HUES48 (cell line): ENCODE measurements around the gene RHOA.

Experiments
- H3K27ac ChIP-seq: one replicate; pipeline ENCODE4 v1.7.0; 2013; ENCODE audit warnings: low read depth, low read length, inconsistent platforms
- H3K27me3 ChIP-seq: 2 replicates; pipeline ENCODE4 v1.6.1; 2013; ENCODE audit warnings: mild to moderate bottlenecking, low read length; ENCODE audit not compliant: control insufficient read depth, insufficient read depth
- H3K36me3 ChIP-seq: 2 replicates; pipeline ENCODE4 v1.6.1; 2013; ENCODE audit warnings: low read length; ENCODE audit not compliant: control insufficient read depth, insufficient read depth
- H3K4me1 ChIP-seq: 2 replicates; pipeline ENCODE4 v1.6.1; 2013; ENCODE audit warnings: mild to moderate bottlenecking, low read length; ENCODE audit not compliant: control insufficient read depth, insufficient read depth
- H3K4me3 ChIP-seq: 2 replicates; pipeline ENCODE4 v1.5.1; 2013; ENCODE audit warnings: mild to moderate bottlenecking, low read depth, low read length
- H3K9ac ChIP-seq: 2 replicates; pipeline ENCODE4 v1.6.1; 2013; ENCODE audit warnings: mild to moderate bottlenecking, low read depth, low read length, moderate library complexity
- H3K9me3 ChIP-seq: 2 replicates; pipeline ENCODE4 v1.6.1; 2013; ENCODE audit warnings: low read length; ENCODE audit not compliant: control insufficient read depth, insufficient read depth

RHOA gene

DNA sequence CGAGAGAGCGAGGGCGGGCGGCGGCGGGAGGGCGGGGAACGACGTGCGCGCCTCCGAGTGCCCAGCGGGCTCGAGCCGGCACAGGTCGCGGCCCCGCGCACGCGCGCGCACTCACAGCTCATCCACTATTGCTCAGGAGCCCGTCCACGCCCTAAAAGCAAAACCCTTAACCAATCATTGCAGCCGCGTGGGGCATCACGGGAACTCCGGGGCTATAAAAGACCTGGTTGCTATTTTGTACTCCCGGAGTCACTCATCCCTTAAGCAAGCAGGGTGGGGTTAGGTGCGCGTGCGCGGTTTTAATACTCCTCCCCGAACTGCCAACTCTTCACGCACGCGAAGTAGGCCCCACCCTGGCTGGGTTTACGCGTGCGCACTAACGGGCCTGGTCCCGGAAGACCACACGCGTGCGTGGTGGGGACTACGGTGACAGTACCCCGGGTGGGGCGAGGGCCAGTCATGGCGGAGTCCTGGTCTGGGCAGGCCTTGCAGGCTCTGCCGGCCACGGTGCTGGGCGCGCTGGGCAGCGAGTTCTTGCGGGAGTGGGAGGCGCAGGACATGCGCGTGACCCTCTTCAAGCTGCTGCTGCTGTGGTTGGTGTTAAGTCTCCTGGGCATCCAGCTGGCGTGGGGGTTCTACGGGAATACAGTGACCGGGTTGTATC, at the start of gene RHOA, which contains the start of gene TCTA:
Gene RHOA (minus strand): TSS at position 9 of the 664 bp plus-strand sequence. CDS start 36,387 bp downstream, outside the sequence.
Gene TCTA (plus strand): TSS at position 456 of the 664 bp plus-strand sequence. CDS start 4 bp downstream, at position 460.
- Histone ChIP-seq H3K9me3 (no peaks in the 10 kb centered on the region), H3K27me3 (no peaks in the 10 kb centered on the region), H3K9ac (peak within 1 kb of the TSS; percentile 95), H3K4me3 (peak within 1 kb of the TSS; percentile 82), H3K36me3 (peaks cover 23% of the 10 kb centered on the region; the same call in 1 of the 2 replicates), H3K4me1 (peaks cover 11% of the 10 kb centered on the region; the same call in 1 of the 2 replicates), H3K27ac (peak within 1 kb of the TSS; percentile 97)

DNA sequence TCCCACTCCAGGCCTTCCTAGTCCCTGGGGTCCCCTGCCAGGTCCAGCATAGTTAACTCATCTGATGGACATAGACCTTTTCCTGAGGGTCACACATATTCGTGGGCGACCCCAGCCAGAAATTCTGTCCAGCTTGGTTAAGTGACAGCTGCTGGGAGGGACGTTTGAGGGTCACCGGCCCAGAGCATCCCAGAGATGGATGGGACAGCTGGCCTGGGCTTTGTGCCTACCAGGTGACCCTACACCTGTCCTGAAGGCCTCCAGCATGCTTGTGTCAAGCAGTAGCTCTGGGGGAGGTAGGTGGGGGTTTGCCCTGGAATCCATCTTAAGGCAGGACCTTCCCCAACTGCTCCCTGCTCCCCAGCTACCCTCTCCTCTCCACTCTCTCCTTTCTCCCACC, 49.2 kb upstream of the RHOA start:
- H3K9me3 ChIP-seq: no peaks in the 10 kb centered on the region
- peak overlapping the region; percentile 94 for H3K27ac ChIP-seq
- 0 out of 2 replicates have a peak overlapping the region, but pooled peaks have one; percentile 2 for H3K4me3 ChIP-seq
- H3K9ac ChIP-seq: peak overlapping the region; percentile 52
- no peaks in the 10 kb centered on the region for H3K27me3 ChIP-seq
- peaks cover 36% of the 10 kb centered on the region for H3K4me1 ChIP-seq
- no peaks in the 10 kb centered on the region for H3K36me3 ChIP-seq

GRCh38 chr3:49460188-49460890, 48.6 kb upstream of the RHOA start:
- Histone ChIP-seq H3K9me3 (no peaks in the 10 kb centered on the region), H3K36me3 (no peaks in the 10 kb centered on the region), H3K27ac (peak overlapping the region; percentile 94), H3K27me3 (no peaks in the 10 kb centered on the region), H3K9ac (no peak overlapping the region), H3K4me1 (peaks cover 37% of the 10 kb centered on the region), H3K4me3 (no peak overlapping the region)

- Histone ChIP-seq H3K4me1 (peaks cover 36% of the 10 kb centered on the region), H3K36me3 (no peaks in the 10 kb centered on the region), H3K9me3 (no peaks in the 10 kb centered on the region), H3K9ac (no peak overlapping the region), H3K4me3 (no peak overlapping the region), H3K27me3 (no peaks in the 10 kb centered on the region), H3K27ac (no peak overlapping the region)
These were observed 44.7 kb upstream of the RHOA start for GRCh38 chr3:49456466-49456865.

DNA sequence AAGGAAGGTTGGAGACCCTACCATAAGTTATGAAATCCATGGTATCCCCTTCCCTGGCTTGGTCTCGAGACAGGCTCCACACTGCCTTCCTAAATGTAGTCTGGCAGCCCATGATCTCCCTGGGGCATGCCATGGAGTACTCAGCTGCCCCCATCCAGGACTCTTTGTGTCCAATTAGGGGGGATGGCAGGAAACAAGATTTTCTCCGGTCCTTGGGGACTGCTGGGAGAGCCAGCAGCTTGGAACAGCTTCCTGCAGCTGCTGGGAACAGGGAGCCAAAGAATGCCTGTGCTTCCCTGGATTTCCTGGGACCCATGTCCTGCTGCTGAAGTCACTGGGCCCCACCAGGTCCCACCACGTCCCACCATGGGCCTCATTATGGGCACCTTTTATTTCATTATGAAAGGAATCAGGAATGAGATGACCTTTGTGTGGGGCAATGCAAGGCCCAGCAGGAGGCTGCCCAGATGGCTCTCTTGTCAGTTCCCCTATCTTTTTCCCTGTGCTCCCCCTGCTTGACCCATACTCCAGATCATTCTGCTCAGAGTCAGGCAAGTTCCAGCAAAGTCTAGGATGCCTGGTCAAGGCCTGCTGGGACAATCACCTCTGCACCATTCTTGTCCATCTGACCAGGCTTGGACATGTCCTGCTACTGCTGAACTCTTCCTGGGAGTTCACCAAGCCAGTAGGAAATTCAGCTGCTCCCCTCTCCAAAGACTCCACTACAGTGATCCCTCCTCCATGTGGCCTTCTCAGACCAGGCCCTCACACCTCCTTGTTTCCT, 43.3 kb upstream of the RHOA start:
- Histone ChIP-seq H3K9ac (no peak overlapping the region), H3K27ac (no peak overlapping the region), H3K9me3 (no peaks in the 10 kb centered on the region), H3K4me3 (no peak overlapping the region), H3K4me1 (peaks cover 22% of the 10 kb centered on the region), H3K27me3 (no peaks in the 10 kb centered on the region), H3K36me3 (no peaks in the 10 kb centered on the region)

DNA sequence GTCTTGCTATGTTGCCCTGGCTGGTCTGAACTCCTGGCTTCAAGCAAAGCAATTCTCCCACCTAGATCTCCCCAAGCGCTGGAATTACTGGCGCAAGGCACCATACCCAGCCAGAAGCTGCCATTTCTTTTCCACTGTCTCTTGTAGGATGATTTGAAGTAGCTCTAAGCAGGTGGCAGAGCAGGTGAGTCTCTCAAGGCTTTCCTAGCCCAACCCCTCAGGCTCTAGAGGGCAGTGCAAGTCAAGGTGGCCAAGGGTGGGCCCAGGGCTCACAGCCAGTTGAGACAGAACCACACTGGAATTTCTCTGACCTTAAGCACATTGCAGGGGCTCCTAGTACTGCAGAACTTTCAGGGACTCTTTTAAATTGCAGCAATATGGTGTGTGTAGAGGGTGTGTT, 42.7 kb upstream of the RHOA start:
- H3K4me3 ChIP-seq: no peak overlapping the region
- no peaks in the 10 kb centered on the region for H3K27me3 ChIP-seq
- H3K27ac ChIP-seq: no peak overlapping the region
- H3K9ac ChIP-seq: no peak overlapping the region
- peaks cover 17% of the 10 kb centered on the region for H3K4me1 ChIP-seq
- no peaks in the 10 kb centered on the region for H3K9me3 ChIP-seq
- no peaks in the 10 kb centered on the region for H3K36me3 ChIP-seq

DNA sequence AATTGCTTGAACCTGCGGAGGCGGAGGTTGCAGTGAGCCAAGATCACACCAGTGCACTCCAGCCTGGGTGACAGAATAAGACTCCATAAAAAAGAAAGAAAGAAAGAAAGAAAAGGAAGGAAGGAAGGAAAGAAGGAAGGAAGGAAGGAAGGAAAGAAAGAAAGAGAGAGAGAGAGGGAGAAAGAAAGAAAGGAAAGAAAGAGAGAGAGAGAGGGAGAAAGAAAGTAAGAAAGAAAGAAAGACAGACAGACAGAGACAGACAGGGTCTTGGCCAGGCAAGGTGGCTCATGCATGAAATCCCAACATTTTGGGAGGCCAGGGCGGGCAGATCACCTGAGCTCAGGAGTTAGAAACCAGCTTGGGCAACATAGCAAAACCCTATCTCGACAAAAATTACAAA, 41.8 kb upstream of the RHOA start:
- H3K9ac ChIP-seq: no peak overlapping the region
- H3K27ac ChIP-seq: no peak overlapping the region
- no peak overlapping the region for H3K4me3 ChIP-seq
- no peaks in the 10 kb centered on the region for H3K27me3 ChIP-seq
- H3K4me1 ChIP-seq: peaks cover 9% of the 10 kb centered on the region
- no peaks in the 10 kb centered on the region for H3K36me3 ChIP-seq
- H3K9me3 ChIP-seq: no peaks in the 10 kb centered on the region

- H3K4me3 ChIP-seq: no peak overlapping the region
- H3K27ac ChIP-seq: no peak overlapping the region
- no peaks in the 10 kb centered on the region for H3K9me3 ChIP-seq
- no peak overlapping the region for H3K9ac ChIP-seq
- no peaks in the 10 kb centered on the region for H3K36me3 ChIP-seq
- no peaks in the 10 kb centered on the region for H3K27me3 ChIP-seq
- H3K4me1 ChIP-seq: no peaks in the 10 kb centered on the region
These were observed 33.6 kb upstream of the RHOA start for GRCh38 chr3:49445391-49445790.

DNA sequence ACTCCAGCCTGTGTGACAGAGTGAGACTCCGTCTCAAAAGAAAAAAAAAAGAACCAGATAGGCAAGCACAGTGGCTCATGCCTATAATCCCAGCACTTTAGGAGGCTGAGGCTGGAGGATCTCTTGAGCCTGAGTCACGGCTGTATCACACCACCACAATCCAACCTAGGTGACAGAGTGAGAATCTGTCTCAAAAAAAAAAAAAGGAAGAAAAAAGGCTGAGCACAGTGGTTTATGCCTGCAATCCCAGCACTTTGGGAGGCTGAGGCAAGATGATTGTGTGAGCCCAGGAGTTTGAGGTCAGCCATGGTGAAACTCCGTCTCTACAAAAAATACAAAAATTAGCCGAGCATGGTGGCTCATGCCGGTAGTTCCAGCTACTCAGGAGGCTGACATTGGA, 23.0 kb upstream of the RHOA start:
- Histone ChIP-seq H3K9ac (no peak overlapping the region), H3K4me3 (no peak overlapping the region), H3K4me1 (no peaks in the 10 kb centered on the region), H3K36me3 (no peaks in the 10 kb centered on the region), H3K27ac (no peak overlapping the region), H3K27me3 (no peaks in the 10 kb centered on the region), H3K9me3 (no peaks in the 10 kb centered on the region)

DNA sequence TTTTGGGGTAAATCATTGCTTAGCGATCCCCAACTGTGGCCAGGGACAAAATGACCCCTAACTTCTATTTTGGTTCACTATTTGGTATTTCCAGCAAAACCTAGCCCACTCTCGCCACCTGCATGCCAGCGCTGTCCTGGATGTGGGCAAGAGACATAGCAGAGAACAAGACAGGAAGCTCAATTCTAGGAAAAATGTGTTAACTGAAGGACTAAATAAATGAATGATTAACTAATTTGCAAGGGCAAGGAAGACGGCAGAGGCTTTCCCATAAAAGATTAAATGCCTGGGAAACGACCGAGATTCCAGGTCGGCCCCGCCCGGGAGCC, 16.9 kb upstream of the RHOA start:
- Histone ChIP-seq H3K9me3 (no peaks in the 10 kb centered on the region), H3K9ac (no peak overlapping the region), H3K36me3 (peaks cover 10% of the 10 kb centered on the region; the same call in 1 of the 2 replicates), H3K4me1 (no peaks in the 10 kb centered on the region), H3K27ac (peak overlapping the region; percentile 90), H3K27me3 (no peaks in the 10 kb centered on the region), H3K4me3 (peak overlapping the region; percentile 89)

GRCh38 chr3:49427586-49427985, 15.8 kb upstream of the RHOA start:
- Histone ChIP-seq H3K36me3 (peaks cover 10% of the 10 kb centered on the region; the same call in 1 of the 2 replicates), H3K27ac (no peak overlapping the region), H3K9ac (no peak overlapping the region)

More at GRCh38 chr3:49427586-49427985, 15.8 kb upstream of the RHOA start:
- no peaks in the 10 kb centered on the region for H3K9me3 ChIP-seq
- H3K4me1 ChIP-seq: peaks cover 6% of the 10 kb centered on the region
- no peak overlapping the region for H3K4me3 ChIP-seq
- no peaks in the 10 kb centered on the region for H3K27me3 ChIP-seq
